CD4-positive, alpha-beta memory T cell (primary cell): ENCODE data around the gene CDC42SE2. TPM values are rescaled to one million over a fixed set of nuclear protein-coding genes. Genes with fewer than 3 reads are reported as not detected.

Experiments
- CTCF ChIA-PET: fragments of 350-600 bp; sonication (Branson Sonifier 250); formaldehyde crosslinking; loops from one replicate; lab custom pipeline; 2021; ENCODE audit warnings: inconsistent platforms; ENCODE audit not compliant: partially characterized antibody; lab: Charles Lee
- POLR2A ChIA-PET: fragments of 350-600 bp; sonication (Branson Sonifier 250); formaldehyde crosslinking; loops from one replicate; lab custom pipeline; 2021; ENCODE audit not compliant: partially characterized antibody; lab: Charles Lee
- DNase-seq, 5 donors: peaks; one replicate each; pipeline versions ENCODE4 v3.0.0 to v3.0.0-alpha.2; 2020 to 2022; ENCODE audit warnings: mixed read lengths in 1 of 5
- H3K27ac ChIP-seq: one replicate; pipeline ENCODE4 v1.7.0; 2013; ENCODE audit warnings: low read depth, low read length
- H3K27me3 ChIP-seq: 2 replicates; pipeline ENCODE4 v1.7.0; 2013; ENCODE audit warnings: mild to moderate bottlenecking, low read length, moderate library complexity; ENCODE audit not compliant: insufficient read depth
- H3K36me3 ChIP-seq: 2 replicates; pipeline ENCODE4 v1.7.0; 2013; ENCODE audit warnings: mild to moderate bottlenecking, low read length, moderate library complexity; ENCODE audit not compliant: insufficient read depth
- H3K4me1 ChIP-seq: 2 replicates; pipeline ENCODE4 v1.7.0; 2013; ENCODE audit warnings: mild to moderate bottlenecking, low read length, moderate library complexity; ENCODE audit not compliant: insufficient read depth
- H3K4me3 ChIP-seq, 2 donors: one replicate each; pipeline ENCODE4 v1.7.0; 2013; ENCODE audit warnings: low read length in 2 of 2, mild to moderate bottlenecking in 1 of 2
- H3K9me3 ChIP-seq, 2 donors: one replicate each; pipeline ENCODE4 v1.7.0; 2013; ENCODE audit warnings: low read length in 2 of 2, control low read depth in 1 of 2; ENCODE audit not compliant: control insufficient read depth in 1 of 2
- H3K27ac Mint-ChIP-seq, 7 donors: one replicate each; pipeline ENCODE4 v1.8.0; 2020 to 2021; ENCODE audit warnings: mixed read lengths in 7 of 7, mild to moderate bottlenecking in 6 of 7, inconsistent platforms in 3 of 7, moderate library complexity in 3 of 7
- H3K27me3 Mint-ChIP-seq, 2 donors: one replicate each; pipeline ENCODE4 v1.8.0; 2020 to 2021; ENCODE audit warnings: mixed read lengths in 2 of 2
- H3K36me3 Mint-ChIP-seq, 2 donors: one replicate each; pipeline ENCODE4 v1.8.0; 2020 to 2021; ENCODE audit warnings: mixed read lengths in 2 of 2, inconsistent platforms in 1 of 2, mild to moderate bottlenecking in 1 of 2
- H3K4me1 Mint-ChIP-seq, 4 donors: one replicate each; pipeline ENCODE4 v1.8.0; 2020 to 2021; ENCODE audit warnings: mixed read lengths in 4 of 4, mild to moderate bottlenecking in 1 of 4
- H3K4me3 Mint-ChIP-seq, 8 donors: one replicate each; pipeline ENCODE4 v1.8.0; 2020 to 2021; ENCODE audit warnings: mixed read lengths in 8 of 8, mild to moderate bottlenecking in 7 of 8, moderate library complexity in 6 of 8, inconsistent platforms in 3 of 8
- H3K9me3 Mint-ChIP-seq, 8 donors: one replicate each; pipeline ENCODE4 v1.8.0; 2020 to 2021; ENCODE audit warnings: mixed read lengths in 8 of 8, mild to moderate bottlenecking in 5 of 8, inconsistent platforms in 3 of 8, moderate library complexity in 1 of 8
- intact Hi-C: fragments of 100-400 bp; cut with micrococcal nuclease; formaldehyde crosslinking; loops from one replicate; pipeline ENCODE4 v1.15.1; 2023
- polyA plus RNA-seq, 2 donors: library from polyadenylated mRNA; unstranded; fragments of 300-500 nt; fragmentation: Illumina TruSeq; gene quantifications; one replicate each; pipeline ENCODE4 v1.2.3, GENCODE V29; 2021
- total RNA-seq, 2 experiments: library from RNA; stranded (reverse); gene quantifications; one replicate each; pipeline ENCODE4 v1.2.3, GENCODE V29; 2021

Gene CDC42SE2
- total and polyA plus RNA-seq, 4 experiments from 2014 or later: 298 to 773 (median 365) TPM

DNA sequence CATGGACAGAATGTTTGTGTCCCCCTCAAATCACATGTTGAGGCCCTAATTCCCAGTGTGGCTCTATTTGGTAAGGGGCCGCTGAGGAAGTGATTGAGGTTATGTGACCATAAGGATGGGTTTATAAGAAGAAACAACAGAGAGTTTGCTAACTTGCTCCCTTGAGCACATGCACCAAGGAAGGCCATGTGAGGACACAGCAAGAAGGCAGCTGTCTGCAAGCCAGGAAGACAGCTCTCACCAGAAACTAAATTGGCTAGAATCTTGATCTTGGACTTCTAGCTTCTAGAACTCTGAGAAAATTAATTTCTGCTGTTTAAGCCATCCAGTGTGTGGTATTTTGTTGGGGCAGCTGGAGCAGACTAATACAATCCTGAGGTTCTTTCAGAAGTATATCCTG, 35.2 kb upstream of the CDC42SE2 start:
- no peak overlapping the region for H3K4me3 Mint-ChIP-seq
- Histone ChIP-seq H3K27me3 (no peaks in the 10 kb centered on the region), H3K27ac (no peak overlapping the region), H3K4me1 (peaks cover 21% of the 10 kb centered on the region), H3K9me3 (no peaks in the 10 kb centered on the region), H3K4me3 (no peak overlapping the region), H3K36me3 (no peaks in the 10 kb centered on the region)
- H3K36me3 Mint-ChIP-seq: no peaks in the 10 kb centered on the region
- intact Hi-C loops: no loop called here
- H3K4me1 Mint-ChIP-seq: peaks cover 4 to 7% (median 5%) of the 10 kb centered on the region in 4 donors
- POLR2A ChIA-PET: no interaction called here
- H3K27ac Mint-ChIP-seq: no peak overlapping the region
- H3K9me3 Mint-ChIP-seq: no peaks in the 10 kb centered on the region
- CTCF ChIA-PET: interaction anchor here (1.1 to 1.3 kb wide), 2 partner anchors 20 to 22 kb away, joined by 3 read pairs; no protein-coding TSS in a partner anchor
- no peaks in the 10 kb centered on the region for H3K27me3 Mint-ChIP-seq
- DNase-seq: no peak

DNA sequence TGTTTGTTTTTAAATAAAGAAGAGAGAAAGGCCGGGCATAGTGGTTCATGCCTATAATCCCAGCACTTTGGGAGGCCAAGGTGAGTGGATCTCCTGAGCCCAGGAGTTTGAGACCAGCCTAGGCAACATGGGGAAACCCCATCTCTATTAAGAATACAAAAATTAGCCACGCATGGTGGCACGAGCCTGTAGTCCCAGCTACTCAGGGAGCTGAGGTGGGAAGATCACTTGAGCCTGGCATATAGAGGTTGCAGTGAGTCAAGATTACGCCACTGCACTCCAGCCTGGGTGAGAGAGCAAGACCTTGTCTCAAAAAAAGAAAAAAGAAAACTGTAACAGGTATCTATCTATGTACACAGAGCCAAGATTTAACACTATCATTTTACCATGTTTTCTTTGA, 34.2 kb upstream of the CDC42SE2 start:
- no peak overlapping the region for H3K27ac Mint-ChIP-seq
- no peak overlapping the region for H3K4me3 ChIP-seq

DNA sequence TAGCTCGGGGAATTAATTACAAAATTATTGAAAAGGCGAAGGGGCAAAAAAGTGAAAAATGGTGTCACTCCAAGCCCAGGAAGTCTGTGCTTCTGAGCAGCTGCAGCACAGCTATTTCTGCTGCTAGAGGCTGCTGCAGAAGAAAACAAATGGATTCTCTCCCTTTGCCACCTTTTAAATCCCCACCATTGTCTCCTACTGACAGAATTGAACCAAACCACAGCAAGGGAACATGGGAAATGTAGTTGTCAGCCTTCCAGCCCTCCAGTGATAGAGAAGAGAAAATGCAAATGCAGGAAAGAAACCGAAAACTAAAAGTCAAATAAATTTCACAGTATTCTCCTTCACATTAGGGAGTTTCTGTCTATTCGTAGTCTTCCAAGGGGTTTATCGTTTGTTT, 33.4 kb upstream of the CDC42SE2 start:
- Histone ChIP-seq H3K9me3 (no peaks in the 10 kb centered on the region), H3K4me1 (peaks cover 3% of the 10 kb centered on the region), H3K27me3 (no peaks in the 10 kb centered on the region), H3K27ac (no peak overlapping the region), H3K4me3 (no peak overlapping the region), H3K36me3 (no peaks in the 10 kb centered on the region)
- peak overlapping the region in 1 of 7 donors; percentile 78 for H3K27ac Mint-ChIP-seq
- H3K4me3 Mint-ChIP-seq: no peak overlapping the region
- intact Hi-C loops: no loop called here
- ChIA-PET POLR2A (no interaction called here), CTCF (no interaction called here)
- no peaks in the 10 kb centered on the region for H3K9me3 Mint-ChIP-seq
- no peaks in the 10 kb centered on the region for H3K36me3 Mint-ChIP-seq
- H3K4me1 Mint-ChIP-seq: peaks cover 4 to 7% (median 5%) of the 10 kb centered on the region in 4 donors
- no peak for DNase-seq
- no peaks in the 10 kb centered on the region for H3K27me3 Mint-ChIP-seq

More for the DNA sequence above, 34.2 kb upstream of the CDC42SE2 start:
- H3K27ac ChIP-seq: no peak overlapping the region
- no peak overlapping the region for H3K4me3 Mint-ChIP-seq
- H3K4me1 Mint-ChIP-seq: peaks cover 4 to 7% (median 5%) of the 10 kb centered on the region in 4 donors
- DNase-seq: no peak
- H3K27me3 ChIP-seq: no peaks in the 10 kb centered on the region
- no peaks in the 10 kb centered on the region for H3K9me3 ChIP-seq
- ChIA-PET POLR2A (no interaction called here), CTCF (no interaction called here)
- H3K27me3 Mint-ChIP-seq: no peaks in the 10 kb centered on the region
- H3K36me3 ChIP-seq: no peaks in the 10 kb centered on the region
- H3K4me1 ChIP-seq: peaks cover 11% of the 10 kb centered on the region
- no peaks in the 10 kb centered on the region for H3K9me3 Mint-ChIP-seq
- no peaks in the 10 kb centered on the region for H3K36me3 Mint-ChIP-seq
- intact Hi-C loops: no loop called here

DNA sequence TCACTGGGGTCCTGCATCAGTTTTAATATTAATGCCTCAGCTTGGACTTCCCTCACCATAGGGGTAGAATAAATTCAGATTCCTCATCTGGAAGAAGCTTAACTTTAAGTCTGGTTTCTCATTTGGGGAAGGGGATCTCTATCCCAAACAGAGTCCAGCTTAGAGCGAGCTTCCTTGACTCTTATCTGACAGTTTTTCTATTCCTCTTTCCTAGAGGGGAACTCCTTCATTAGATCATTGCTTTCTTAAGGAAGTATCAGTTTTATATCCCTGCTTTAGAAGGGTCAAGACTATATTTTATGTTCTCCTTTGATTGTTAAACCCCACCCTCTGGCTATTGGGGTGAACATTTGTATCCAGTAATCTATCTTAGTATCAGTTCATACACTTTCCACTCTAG, 24.2 kb upstream of the CDC42SE2 start:
- Mint-ChIP-seq H3K4me3 (no peak overlapping the region), H3K27me3 (no peaks in the 10 kb centered on the region), H3K9me3 (peaks cover 0 to 1% (median 0%) of the 10 kb centered on the region in 8 donors), H3K4me1 (no peaks in the 10 kb centered on the region), H3K27ac (no peak overlapping the region), H3K36me3 (peaks cover 0 to 4% of the 10 kb centered on the region in 2 donors)
- no peaks in the 10 kb centered on the region for H3K27me3 ChIP-seq
- CTCF ChIA-PET: interaction anchor here (0.6 kb wide), 1 partner anchor 55 kb away, joined by 3 read pairs; no protein-coding TSS in a partner anchor
- no peaks in the 10 kb centered on the region for H3K4me1 ChIP-seq
- intact Hi-C loops: no loop called here
- no peaks in the 10 kb centered on the region for H3K9me3 ChIP-seq
- no peak for DNase-seq
- POLR2A ChIA-PET: no interaction called here
- H3K36me3 ChIP-seq: no peaks in the 10 kb centered on the region
- no peak overlapping the region for H3K27ac ChIP-seq
- H3K4me3 ChIP-seq: no peak overlapping the region

DNA sequence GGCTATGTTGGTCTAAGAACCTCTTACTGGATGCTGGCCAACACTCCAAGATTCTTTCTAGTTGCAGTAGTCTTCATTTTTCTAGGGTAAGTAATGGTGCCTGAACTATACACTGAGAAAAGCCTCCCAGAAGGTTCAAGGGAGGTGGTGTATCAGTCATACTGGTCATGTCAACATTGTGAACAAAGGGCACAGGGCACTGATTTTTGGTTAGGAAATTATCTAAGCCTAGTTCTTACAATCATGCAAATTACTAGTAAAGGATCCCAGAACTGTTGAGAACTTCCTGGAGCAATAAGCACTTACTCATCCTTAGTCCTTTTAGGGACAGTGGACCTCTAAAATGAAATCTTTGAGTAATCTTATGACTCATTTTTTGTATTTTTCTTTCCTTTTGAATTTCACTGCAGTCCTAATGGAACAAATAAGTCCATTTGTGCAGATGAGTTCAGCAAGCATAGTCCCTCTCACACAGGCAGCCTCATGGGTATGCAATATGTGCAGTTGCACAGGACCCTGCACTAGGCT, 21.1 kb upstream of the CDC42SE2 start:
- CTCF ChIA-PET: no interaction called here
- Histone ChIP-seq H3K27ac (no peak overlapping the region), H3K4me1 (no peaks in the 10 kb centered on the region), H3K4me3 (no peak overlapping the region), H3K36me3 (no peaks in the 10 kb centered on the region), H3K9me3 (no peaks in the 10 kb centered on the region), H3K27me3 (no peaks in the 10 kb centered on the region)
- H3K36me3 Mint-ChIP-seq: peaks cover 0 to 8% of the 10 kb centered on the region in 2 donors
- no peaks in the 10 kb centered on the region for H3K27me3 Mint-ChIP-seq
- no peak overlapping the region for H3K4me3 Mint-ChIP-seq
- H3K9me3 Mint-ChIP-seq: peaks cover 0 to 18% (median 10%) of the 10 kb centered on the region in 8 donors
- intact Hi-C loops: no loop called here
- no peak overlapping the region for H3K27ac Mint-ChIP-seq
- POLR2A ChIA-PET: no interaction called here
- DNase-seq: no peak
- H3K4me1 Mint-ChIP-seq: no peaks in the 10 kb centered on the region

DNA sequence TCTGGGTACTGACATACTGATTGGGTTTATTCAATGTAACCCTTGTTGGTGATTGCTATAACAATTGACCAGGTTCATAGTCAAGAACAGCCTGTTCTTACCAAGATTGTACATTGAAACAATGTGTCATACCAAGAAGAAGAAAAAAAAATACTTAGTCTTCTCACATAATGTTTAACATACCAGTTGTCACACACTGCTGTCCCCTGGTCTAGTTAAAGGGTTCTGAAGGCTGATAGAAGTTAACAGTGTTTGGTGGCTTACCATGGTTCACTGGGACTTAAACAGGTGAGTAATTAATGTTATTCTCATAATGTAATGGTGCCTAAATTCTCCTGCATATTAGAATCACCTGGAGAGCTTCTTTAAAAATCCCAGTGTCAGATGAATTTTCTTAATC, 18.5 kb upstream of the CDC42SE2 start:
- Mint-ChIP-seq H3K9me3 (peaks cover 0 to 18% (median 11%) of the 10 kb centered on the region in 8 donors), H3K4me1 (peaks cover 10 to 15% (median 11%) of the 10 kb centered on the region in 4 donors), H3K4me3 (no peak overlapping the region), H3K27me3 (no peaks in the 10 kb centered on the region), H3K36me3 (peaks cover 0 to 8% of the 10 kb centered on the region in 2 donors), H3K27ac (peak overlapping the region in 1 of 7 donors; percentile 64)
- POLR2A ChIA-PET: interaction anchor here (0.9 to 1.1 kb wide), 2 partner anchors 45 to 82 kb away, joined by 3 to 4 read pairs; no protein-coding TSS in a partner anchor
- intact Hi-C loops: no loop called here
- CTCF ChIA-PET: no interaction called here
- no peaks in the 10 kb centered on the region for H3K36me3 ChIP-seq
- no peaks in the 10 kb centered on the region for H3K9me3 ChIP-seq
- DNase-seq: no peak
- H3K27ac ChIP-seq: no peak overlapping the region
- H3K4me3 ChIP-seq: no peak overlapping the region
- peaks cover 11% of the 10 kb centered on the region for H3K4me1 ChIP-seq
- no peaks in the 10 kb centered on the region for H3K27me3 ChIP-seq

DNA sequence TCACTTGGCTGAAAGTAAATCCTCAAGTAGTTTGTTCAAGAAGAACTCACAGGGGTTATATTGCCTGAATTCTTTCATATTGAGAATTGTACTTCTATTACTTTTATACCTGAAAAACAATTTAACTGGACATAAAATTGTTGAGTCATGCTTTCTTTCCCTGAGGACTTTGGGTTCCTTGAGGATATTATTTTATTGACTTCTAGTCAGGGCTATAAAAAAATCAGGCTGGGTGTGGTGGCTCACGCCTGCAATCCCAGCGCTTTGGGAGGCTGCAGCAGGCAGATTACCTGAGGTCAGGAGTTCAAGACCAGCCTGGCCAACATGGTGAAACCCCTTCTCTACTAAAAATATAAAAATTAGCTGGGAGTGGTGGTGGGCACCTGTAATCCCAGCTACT, 17.9 kb upstream of the CDC42SE2 start:
- H3K27me3 Mint-ChIP-seq: no peaks in the 10 kb centered on the region
- no peak overlapping the region for H3K4me3 ChIP-seq
- peaks cover 0 to 8% of the 10 kb centered on the region in 2 donors for H3K36me3 Mint-ChIP-seq
- peaks cover 15 to 21% (median 17%) of the 10 kb centered on the region in 4 donors for H3K4me1 Mint-ChIP-seq
- no peak overlapping the region for H3K4me3 Mint-ChIP-seq
- H3K36me3 ChIP-seq: no peaks in the 10 kb centered on the region
- ChIA-PET CTCF (no interaction called here), POLR2A (interaction anchor here (0.9 kb wide), 2 partner anchors 44 to 78 kb away, joined by 4 read pairs; no protein-coding TSS in a partner anchor)
- no peaks in the 10 kb centered on the region for H3K9me3 ChIP-seq
- H3K9me3 Mint-ChIP-seq: peaks cover 0 to 18% (median 11%) of the 10 kb centered on the region in 8 donors
- no peak for DNase-seq
- H3K4me1 ChIP-seq: peaks cover 16% of the 10 kb centered on the region
- H3K27me3 ChIP-seq: no peaks in the 10 kb centered on the region
- no peak overlapping the region for H3K27ac ChIP-seq
- intact Hi-C loops: no loop called here
- no peak overlapping the region for H3K27ac Mint-ChIP-seq
